ENCODE measurements around the gene TPGS2.

DNA sequence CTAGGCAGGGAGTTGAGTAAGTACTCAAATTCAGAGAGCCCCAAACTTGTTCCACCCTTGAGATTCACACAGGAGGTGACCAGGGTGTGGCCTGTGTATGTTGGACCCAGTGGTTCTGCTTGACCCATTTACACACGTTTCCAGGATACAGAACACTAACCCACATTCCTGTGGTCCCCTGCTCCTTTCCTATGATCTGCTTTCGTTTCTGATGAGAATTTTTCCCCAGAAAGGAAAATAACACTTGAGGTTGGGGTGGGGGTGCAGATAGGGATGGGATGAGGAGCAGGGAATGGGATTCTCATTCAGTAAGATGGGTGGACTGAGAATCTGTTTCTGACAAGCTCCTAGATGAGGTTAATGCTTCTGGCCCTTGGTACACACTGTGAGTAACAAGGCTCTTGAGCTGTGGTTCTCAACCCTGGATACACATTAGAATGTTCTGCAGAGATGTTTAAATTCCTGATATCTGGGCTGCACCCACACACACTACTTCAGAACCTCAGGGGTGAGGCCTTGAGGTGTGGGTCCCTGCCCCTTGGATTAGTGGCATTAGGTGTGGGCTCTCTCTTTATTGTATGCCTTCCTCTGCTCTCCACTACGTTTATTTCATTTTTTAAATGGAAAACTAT is 58.4 kb downstream of the TPGS2 start:
- TF ChIP-seq, protein P1, sequence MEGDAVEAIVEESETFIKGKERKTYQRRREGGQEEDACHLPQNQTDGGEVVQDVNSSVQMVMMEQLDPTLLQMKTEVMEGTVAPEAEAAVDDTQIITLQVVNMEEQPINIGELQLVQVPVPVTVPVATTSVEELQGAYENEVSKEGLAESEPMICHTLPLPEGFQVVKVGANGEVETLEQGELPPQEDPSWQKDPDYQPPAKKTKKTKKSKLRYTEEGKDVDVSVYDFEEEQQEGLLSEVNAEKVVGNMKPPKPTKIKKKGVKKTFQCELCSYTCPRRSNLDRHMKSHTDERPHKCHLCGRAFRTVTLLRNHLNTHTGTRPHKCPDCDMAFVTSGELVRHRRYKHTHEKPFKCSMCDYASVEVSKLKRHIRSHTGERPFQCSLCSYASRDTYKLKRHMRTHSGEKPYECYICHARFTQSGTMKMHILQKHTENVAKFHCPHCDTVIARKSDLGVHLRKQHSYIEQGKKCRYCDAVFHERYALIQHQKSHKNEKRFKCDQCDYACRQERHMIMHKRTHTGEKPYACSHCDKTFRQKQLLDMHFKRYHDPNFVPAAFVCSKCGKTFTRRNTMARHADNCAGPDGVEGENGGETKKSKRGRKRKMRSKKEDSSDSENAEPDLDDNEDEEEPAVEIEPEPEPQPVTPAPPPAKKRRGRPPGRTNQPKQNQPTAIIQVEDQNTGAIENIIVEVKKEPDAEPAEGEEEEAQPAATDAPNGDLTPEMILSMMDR (IDR thresholded peaks at IDR 0.05; ENCODE audit: poor library complexity, severe bottlenecking): no peak
- no peak for TF ChIP-seq EZH2 (IDR thresholded peaks at IDR 0.05; ENCODE audit: borderline replicate concordance, insufficient read depth, low read length, poor library complexity, severe bottlenecking)
- no peak for TF ChIP-seq POLR2AphosphoS5 (IDR thresholded peaks at IDR 0.05)
- no peak for TF ChIP-seq EP300 (conservative IDR thresholded peaks at IDR 0.05; ENCODE audit: poor library complexity, severe bottlenecking)
- no peak for TF ChIP-seq TAF1 (IDR thresholded peaks at IDR 0.05; ENCODE audit: low read depth)
- TF ChIP-seq, protein P2, sequence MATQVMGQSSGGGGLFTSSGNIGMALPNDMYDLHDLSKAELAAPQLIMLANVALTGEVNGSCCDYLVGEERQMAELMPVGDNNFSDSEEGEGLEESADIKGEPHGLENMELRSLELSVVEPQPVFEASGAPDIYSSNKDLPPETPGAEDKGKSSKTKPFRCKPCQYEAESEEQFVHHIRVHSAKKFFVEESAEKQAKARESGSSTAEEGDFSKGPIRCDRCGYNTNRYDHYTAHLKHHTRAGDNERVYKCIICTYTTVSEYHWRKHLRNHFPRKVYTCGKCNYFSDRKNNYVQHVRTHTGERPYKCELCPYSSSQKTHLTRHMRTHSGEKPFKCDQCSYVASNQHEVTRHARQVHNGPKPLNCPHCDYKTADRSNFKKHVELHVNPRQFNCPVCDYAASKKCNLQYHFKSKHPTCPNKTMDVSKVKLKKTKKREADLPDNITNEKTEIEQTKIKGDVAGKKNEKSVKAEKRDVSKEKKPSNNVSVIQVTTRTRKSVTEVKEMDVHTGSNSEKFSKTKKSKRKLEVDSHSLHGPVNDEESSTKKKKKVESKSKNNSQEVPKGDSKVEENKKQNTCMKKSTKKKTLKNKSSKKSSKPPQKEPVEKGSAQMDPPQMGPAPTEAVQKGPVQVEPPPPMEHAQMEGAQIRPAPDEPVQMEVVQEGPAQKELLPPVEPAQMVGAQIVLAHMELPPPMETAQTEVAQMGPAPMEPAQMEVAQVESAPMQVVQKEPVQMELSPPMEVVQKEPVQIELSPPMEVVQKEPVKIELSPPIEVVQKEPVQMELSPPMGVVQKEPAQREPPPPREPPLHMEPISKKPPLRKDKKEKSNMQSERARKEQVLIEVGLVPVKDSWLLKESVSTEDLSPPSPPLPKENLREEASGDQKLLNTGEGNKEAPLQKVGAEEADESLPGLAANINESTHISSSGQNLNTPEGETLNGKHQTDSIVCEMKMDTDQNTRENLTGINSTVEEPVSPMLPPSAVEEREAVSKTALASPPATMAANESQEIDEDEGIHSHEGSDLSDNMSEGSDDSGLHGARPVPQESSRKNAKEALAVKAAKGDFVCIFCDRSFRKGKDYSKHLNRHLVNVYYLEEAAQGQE (IDR thresholded peaks at IDR 0.05; ENCODE audit: borderline replicate concordance): no peak
- TF ChIP-seq MXI1 (conservative IDR thresholded peaks at IDR 0.05; ENCODE audit: poor library complexity, severe bottlenecking): no peak

Data from neural cell (in vitro differentiated cells).